Glutamatergic neuron (in vitro differentiated cells): ENCODE data around the gene AATK. TPM values are rescaled to one million over a fixed set of nuclear protein-coding genes. Genes with fewer than 3 reads are reported as not detected.

ENCODE experiments used
- DNase-seq: peaks from one replicate; pipeline ENCODE4 v3.0.0; 2022
- H3K27ac Mint-ChIP-seq: one replicate; pipeline ENCODE4 v1.8.0; 2020; ENCODE audit warnings: mild to moderate bottlenecking, mixed read lengths, inconsistent platforms; ENCODE audit not compliant: unreplicated experiment
- H3K27me3 Mint-ChIP-seq: one replicate; pipeline ENCODE4 v1.8.0; 2020; ENCODE audit warnings: mild to moderate bottlenecking, moderate library complexity, mixed read lengths, inconsistent platforms; ENCODE audit not compliant: unreplicated experiment
- H3K36me3 Mint-ChIP-seq: one replicate; pipeline ENCODE4 v1.8.0; 2020; ENCODE audit warnings: mild to moderate bottlenecking, mixed read lengths, inconsistent platforms; ENCODE audit not compliant: unreplicated experiment
- H3K4me1 Mint-ChIP-seq: one replicate; pipeline ENCODE4 v1.8.0; 2020; ENCODE audit warnings: mild to moderate bottlenecking, low read depth, mixed read lengths, inconsistent platforms; ENCODE audit not compliant: unreplicated experiment
- H3K4me3 Mint-ChIP-seq: one replicate; pipeline ENCODE4 v1.8.0; 2020; ENCODE audit warnings: mild to moderate bottlenecking, mixed read lengths, inconsistent platforms; ENCODE audit not compliant: unreplicated experiment
- H3K9me3 Mint-ChIP-seq: one replicate; pipeline ENCODE4 v1.8.0; 2020; ENCODE audit warnings: mild to moderate bottlenecking, moderate library complexity, mixed read lengths, inconsistent platforms; ENCODE audit not compliant: unreplicated experiment
- CTCF ChIP-seq: fragments of 200-600 bp; sonication (generic); IDR thresholded peaks from one replicate; pipeline ENCODE4 v1.5.0; 2021; ENCODE audit not compliant: partially characterized antibody, unreplicated experiment
- total RNA-seq: library from RNA; stranded (reverse); fragmentation: NEBNext Ultra II Directional; extraction: Animal tissue kit (Norgen Biotek cat#: 25700); gene quantifications from one replicate; pipeline ENCODE4 v1.2.1, GENCODE V29; 2021; ENCODE audit not compliant: unreplicated experiment

The AATK gene
- total RNA-seq, 1 donor from 2014 or later = 27.0 TPM

- H3K36me3 Mint-ChIP-seq = no peaks in the 10 kb centered on the region
- no peak overlapping the region for H3K4me3 Mint-ChIP-seq
- H3K4me1 Mint-ChIP-seq = peaks cover 3% of the 10 kb centered on the region
- no peak for DNase-seq
- no peak for TF ChIP-seq CTCF
- H3K9me3 Mint-ChIP-seq = peaks cover 2% of the 10 kb centered on the region
- H3K27me3 Mint-ChIP-seq = peaks cover 4% of the 10 kb centered on the region
- no peak overlapping the region for H3K27ac Mint-ChIP-seq
Measured at GRCh38 chr17:81199482-81199830, 33.4 kb upstream of the AATK start.

GRCh38 chr17:81198826-81199481 is 32.9 kb upstream of the AATK start:
- Mint-ChIP-seq H3K4me1 (peaks cover 3% of the 10 kb centered on the region), H3K27ac (no peak overlapping the region), H3K36me3 (no peaks in the 10 kb centered on the region), H3K27me3 (peaks cover 4% of the 10 kb centered on the region), H3K4me3 (no peak overlapping the region), H3K9me3 (peaks cover 2% of the 10 kb centered on the region)
- TF ChIP-seq CTCF = no peak
- DNase-seq = no peak

- H3K27ac Mint-ChIP-seq = no peak overlapping the region
- peaks cover 2% of the 10 kb centered on the region for H3K9me3 Mint-ChIP-seq
- no peak overlapping the region for H3K4me3 Mint-ChIP-seq
- H3K4me1 Mint-ChIP-seq = peaks cover 3% of the 10 kb centered on the region
- no peak for TF ChIP-seq CTCF
- DNase-seq = no peak
- peaks cover 1% of the 10 kb centered on the region for H3K27me3 Mint-ChIP-seq
- H3K36me3 Mint-ChIP-seq = no peaks in the 10 kb centered on the region
Measured at GRCh38 chr17:81197831-81198490, 31.9 kb upstream of the AATK start.

- DNase-seq = no peak
- Mint-ChIP-seq H3K27me3 (peaks cover 1% of the 10 kb centered on the region), H3K4me1 (peaks cover 3% of the 10 kb centered on the region), H3K36me3 (no peaks in the 10 kb centered on the region), H3K27ac (no peak overlapping the region), H3K9me3 (peaks cover 2% of the 10 kb centered on the region), H3K4me3 (no peak overlapping the region)
- no peak for TF ChIP-seq CTCF
Measured at GRCh38 chr17:81197409-81197795, 31.4 kb upstream of the AATK start.

GRCh38 chr17:81196505-81197408 is 30.7 kb upstream of the AATK start:
- Mint-ChIP-seq H3K36me3 (no peaks in the 10 kb centered on the region), H3K4me3 (no peak overlapping the region), H3K27ac (no peak overlapping the region), H3K9me3 (peaks cover 3% of the 10 kb centered on the region), H3K4me1 (peaks cover 3% of the 10 kb centered on the region), H3K27me3 (peaks cover 1% of the 10 kb centered on the region)
- DNase-seq = no peak
- TF ChIP-seq CTCF = no peak
